HepG2 (cell line): ENCODE measurements around the gene IER5L. TPM values are rescaled to one million over a fixed set of nuclear protein-coding genes. Genes with fewer than 3 reads are reported as not detected.
A peak's percentile ranks its signal among the peaks of the same experiment; 100 is the strongest.

ENCODE experiments used
- CEBPG ChIP-seq: IDR thresholded peaks from 2 replicates; pipeline ENCODE4 v1.6.1; 2016
- ELK4 ChIP-seq: sonication (generic); formaldehyde crosslinking; IDR thresholded peaks from 2 replicates; pipeline ENCODE4 v1.9.0; 2021; ENCODE audit warnings: missing genetic modification reagents, borderline replicate concordance
- HNRNPK ChIP-seq: fragments of 200-400 bp; formaldehyde crosslinking; IDR thresholded peaks from 2 replicates; pipeline ENCODE4 v1.6.1; 2018; ENCODE audit warnings: low read length, low read depth, moderate library complexity, mild to moderate bottlenecking; ENCODE audit not compliant: poor library complexity, severe bottlenecking
- MED1 ChIP-seq: sonication (generic); formaldehyde crosslinking; IDR thresholded peaks from 2 replicates; pipeline ENCODE4 v1.4.0; 2020; ENCODE audit warnings: missing genetic modification reagents
- NONO ChIP-seq, 2 experiments: fragments of 450-650 bp in 1 of 2; sonication (generic) in 1 of 2; formaldehyde crosslinking in 1 of 2; IDR thresholded peaks in 1 of 2; conservative IDR thresholded peaks in 1 of 2; 2 replicates each; pipeline versions ENCODE4 v1.6.1 to v1.8.0; 2017 to 2022; ENCODE audit warnings: mild to moderate bottlenecking in 1 of 2, missing genetic modification reagents in 1 of 2, moderate library complexity in 1 of 2
- NR2F2 ChIP-seq: IDR thresholded peaks from 2 replicates; pipeline ENCODE4 v1.6.1; 2012; ENCODE audit warnings: low read depth, inconsistent platforms, borderline replicate concordance
- REST ChIP-seq, 2 experiments: IDR thresholded peaks; 2 replicates each; pipeline ENCODE4 v1.6.1; 2011 to 2012; ENCODE audit warnings: low read length in 2 of 2, borderline replicate concordance in 1 of 2, low read depth in 1 of 2, mild to moderate bottlenecking in 1 of 2, moderate library complexity in 1 of 2
- SAP130 ChIP-seq: IDR thresholded peaks from 2 replicates; pipeline ENCODE4 v1.6.1; 2016; ENCODE audit warnings: low read depth
- ZNF160 ChIP-seq: sonication (generic); formaldehyde crosslinking; IDR thresholded peaks from 2 replicates; pipeline ENCODE4 v1.8.0; 2022; ENCODE audit warnings: mild to moderate bottlenecking, inconsistent platforms, missing genetic modification reagents
- ZNF383 ChIP-seq: sonication (generic); formaldehyde crosslinking; IDR thresholded peaks from 2 replicates; pipeline ENCODE4 v1.4.0; 2020; ENCODE audit warnings: missing genetic modification reagents, mild to moderate bottlenecking, borderline replicate concordance
- ZNF451 ChIP-seq: sonication (generic); formaldehyde crosslinking; IDR thresholded peaks from 2 replicates; pipeline ENCODE4 v1.5.0; 2020; ENCODE audit warnings: mild to moderate bottlenecking, missing genetic modification reagents
- ZNF513 ChIP-seq: sonication (generic); formaldehyde crosslinking; conservative IDR thresholded peaks from 2 replicates; pipeline ENCODE4 v1.5.0; 2020; ENCODE audit warnings: missing genetic modification reagents
- ZNF543 ChIP-seq: sonication (generic); formaldehyde crosslinking; IDR thresholded peaks from 2 replicates; pipeline ENCODE4 v1.4.0; 2020; ENCODE audit warnings: mild to moderate bottlenecking, missing genetic modification reagents
- polyA plus RNA-seq, 8 experiments: library from polyadenylated mRNA; depleted of rRNA in 3 of 8; stranded (reverse) in 7 of 8; unstranded in 1 of 8; fragments of >200 nt; fragmentation: Illumina TruSeq in 4 of 8; extraction: Trizol in 4 of 8; gene quantifications; 2 replicates each; pipeline versions ENCODE4 v1.2.1 to v1.2.3, GENCODE V29; 2011 to 2016; ENCODE audit warnings: low read depth in 4 of 8, missing spikeins in 1 of 8, mixed read lengths in 1 of 8; ENCODE audit not compliant: insufficient read depth in 1 of 8
- total RNA-seq, 5 experiments: library from RNA; depleted of rRNA; stranded (reverse); fragments of >200 nt; fragmentation: Illumina TruSeq; extraction: Trizol; gene quantifications; 2 replicates each; pipeline ENCODE4 v1.2.3, GENCODE V29; 2016; ENCODE audit warnings: low read depth in 1 of 5
- TF ChIP-seq, protein P1 (sequence below): sonication (generic); formaldehyde crosslinking; IDR thresholded peaks from 2 replicates; pipeline ENCODE4 v1.8.0; 2022; ENCODE audit warnings: missing genetic modification reagents, mild to moderate bottlenecking, moderate library complexity, borderline replicate concordance
- TF ChIP-seq, protein P2 (sequence below): sonication (generic); formaldehyde crosslinking; IDR thresholded peaks from 2 replicates; pipeline ENCODE4 v1.5.0; 2020; ENCODE audit warnings: mild to moderate bottlenecking, missing genetic modification reagents

The IER5L gene
- total and polyA plus RNA-seq, 2 of the 13 experiments (the other 11 are each of a cell fraction or from before 2014, with no cell fraction given): 1.8 to 3.3 TPM

DNA sequence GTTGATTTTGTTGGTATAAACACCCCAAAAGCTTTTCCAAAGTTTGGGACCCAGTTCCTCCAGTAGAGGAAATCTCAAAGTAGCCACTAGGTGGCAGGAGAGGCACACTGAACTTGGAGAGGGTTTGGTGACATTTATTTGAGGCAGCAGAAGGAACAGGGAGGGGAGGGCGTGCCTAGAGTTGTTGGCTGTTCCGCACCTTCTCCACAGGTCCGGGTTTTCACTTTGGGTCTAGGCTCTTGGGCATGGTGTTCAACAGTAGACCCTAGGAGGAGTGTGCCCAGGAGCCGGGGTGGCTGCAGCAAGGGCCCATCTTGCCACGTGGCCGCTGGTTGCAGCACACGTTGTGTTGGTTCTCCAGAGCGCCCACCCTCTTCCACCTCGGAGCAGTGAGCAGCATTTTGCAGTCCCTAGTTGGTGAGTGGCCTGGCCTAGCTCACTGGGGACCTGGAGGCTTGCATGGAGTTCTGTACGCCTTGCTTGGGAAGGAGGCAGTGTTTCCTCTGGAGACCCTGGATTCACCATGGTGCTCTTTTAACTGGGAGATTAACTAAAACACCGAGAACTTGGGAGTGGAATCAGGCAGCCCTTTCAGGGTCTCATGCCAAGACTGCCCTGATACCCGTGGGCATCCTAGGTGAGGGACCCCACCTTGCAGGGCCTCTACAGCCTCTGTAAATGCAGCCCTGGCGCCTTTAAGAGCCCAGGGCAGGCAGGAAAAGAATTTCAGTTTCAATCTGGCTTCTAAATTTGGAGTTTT, 38.6 kb downstream of the IER5L start (continued):
- TF ChIP-seq, protein P1, sequence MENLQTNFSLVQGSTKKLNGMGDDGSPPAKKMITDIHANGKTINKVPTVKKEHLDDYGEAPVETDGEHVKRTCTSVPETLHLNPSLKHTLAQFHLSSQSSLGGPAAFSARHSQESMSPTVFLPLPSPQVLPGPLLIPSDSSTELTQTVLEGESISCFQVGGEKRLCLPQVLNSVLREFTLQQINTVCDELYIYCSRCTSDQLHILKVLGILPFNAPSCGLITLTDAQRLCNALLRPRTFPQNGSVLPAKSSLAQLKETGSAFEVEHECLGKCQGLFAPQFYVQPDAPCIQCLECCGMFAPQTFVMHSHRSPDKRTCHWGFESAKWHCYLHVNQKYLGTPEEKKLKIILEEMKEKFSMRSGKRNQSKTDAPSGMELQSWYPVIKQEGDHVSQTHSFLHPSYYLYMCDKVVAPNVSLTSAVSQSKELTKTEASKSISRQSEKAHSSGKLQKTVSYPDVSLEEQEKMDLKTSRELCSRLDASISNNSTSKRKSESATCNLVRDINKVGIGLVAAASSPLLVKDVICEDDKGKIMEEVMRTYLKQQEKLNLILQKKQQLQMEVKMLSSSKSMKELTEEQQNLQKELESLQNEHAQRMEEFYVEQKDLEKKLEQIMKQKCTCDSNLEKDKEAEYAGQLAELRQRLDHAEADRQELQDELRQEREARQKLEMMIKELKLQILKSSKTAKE (CRISPR knock-in tag): no peak
- peak; percentile 50; the same call in 1 of the 2 replicates for TF ChIP-seq MED1
- no peak for TF ChIP-seq ELK4
- no peak for TF ChIP-seq ZNF513
- no peak for TF ChIP-seq CEBPG (CRISPR knock-in tag)
- TF ChIP-seq, protein P2, sequence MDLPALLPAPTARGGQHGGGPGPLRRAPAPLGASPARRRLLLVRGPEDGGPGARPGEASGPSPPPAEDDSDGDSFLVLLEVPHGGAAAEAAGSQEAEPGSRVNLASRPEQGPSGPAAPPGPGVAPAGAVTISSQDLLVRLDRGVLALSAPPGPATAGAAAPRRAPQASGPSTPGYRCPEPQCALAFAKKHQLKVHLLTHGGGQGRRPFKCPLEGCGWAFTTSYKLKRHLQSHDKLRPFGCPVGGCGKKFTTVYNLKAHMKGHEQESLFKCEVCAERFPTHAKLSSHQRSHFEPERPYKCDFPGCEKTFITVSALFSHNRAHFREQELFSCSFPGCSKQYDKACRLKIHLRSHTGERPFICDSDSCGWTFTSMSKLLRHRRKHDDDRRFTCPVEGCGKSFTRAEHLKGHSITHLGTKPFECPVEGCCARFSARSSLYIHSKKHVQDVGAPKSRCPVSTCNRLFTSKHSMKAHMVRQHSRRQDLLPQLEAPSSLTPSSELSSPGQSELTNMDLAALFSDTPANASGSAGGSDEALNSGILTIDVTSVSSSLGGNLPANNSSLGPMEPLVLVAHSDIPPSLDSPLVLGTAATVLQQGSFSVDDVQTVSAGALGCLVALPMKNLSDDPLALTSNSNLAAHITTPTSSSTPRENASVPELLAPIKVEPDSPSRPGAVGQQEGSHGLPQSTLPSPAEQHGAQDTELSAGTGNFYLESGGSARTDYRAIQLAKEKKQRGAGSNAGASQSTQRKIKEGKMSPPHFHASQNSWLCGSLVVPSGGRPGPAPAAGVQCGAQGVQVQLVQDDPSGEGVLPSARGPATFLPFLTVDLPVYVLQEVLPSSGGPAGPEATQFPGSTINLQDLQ (CRISPR knock-in tag): no peak; the same call in 1 of the 2 replicates
- no peak for TF ChIP-seq HNRNPK
- no peak for TF ChIP-seq ZNF543 (CRISPR knock-in tag)
- no peak for TF ChIP-seq NONO (IDR thresholded peaks at IDR 0.05)
- no peak for TF ChIP-seq NONO (CRISPR knock-in tag; conservative IDR thresholded peaks at IDR 0.05)
- no peak for TF ChIP-seq REST (IDR thresholded peaks at IDR 0.05; ENCODE audit: borderline replicate concordance in 1 of 2, low read depth in 1 of 2, low read length in 2 of 2)
- TF ChIP-seq NR2F2: no peak
- TF ChIP-seq ZNF160: no peak
- no peak for TF ChIP-seq ZNF383 (CRISPR knock-in tag)
- TF ChIP-seq ZNF451: no peak
- peak; percentile 48; the same call in 1 of the 2 replicates for TF ChIP-seq SAP130
